Neuronal stem cell (in vitro differentiated cells): Measurements from ENCODE around the gene ELMO1.

Experiments
- DNase-seq: peaks from one replicate; pipeline ENCODE4 v3.0.0-alpha.2; 2013; ENCODE audit warnings: low spot score
- H2AFZ ChIP-seq: one replicate; pipeline ENCODE4 v1.6.1; 2013; ENCODE audit warnings: mild to moderate bottlenecking, low read length, inconsistent platforms
- H2AK5ac ChIP-seq: 2 replicates; pipeline ENCODE4 v1.6.1; 2013; ENCODE audit warnings: low read depth, mild to moderate bottlenecking, inconsistent platforms, low read length, moderate library complexity, mixed read lengths
- H2BK120ac ChIP-seq: 2 replicates; pipeline ENCODE4 v1.6.1; 2013; ENCODE audit warnings: low read depth, mild to moderate bottlenecking, inconsistent platforms, low read length, moderate library complexity, mixed read lengths
- H2BK12ac ChIP-seq: one replicate; pipeline ENCODE4 v1.6.1; 2013; ENCODE audit warnings: low read length, inconsistent platforms
- H2BK15ac ChIP-seq: 2 replicates; pipeline ENCODE4 v1.6.1; 2013; ENCODE audit warnings: mild to moderate bottlenecking, low read length, inconsistent platforms, mixed read lengths
- H2BK5ac ChIP-seq: one replicate; pipeline ENCODE4 v1.6.1; 2013; ENCODE audit warnings: inconsistent platforms, mild to moderate bottlenecking, low read length, moderate library complexity
- H3K14ac ChIP-seq: one replicate; pipeline ENCODE4 v1.6.1; 2013; ENCODE audit warnings: low read length, inconsistent platforms
- H3K18ac ChIP-seq: 2 replicates; pipeline ENCODE4 v1.6.1; 2013; ENCODE audit warnings: low read length, inconsistent platforms
- H3K23ac ChIP-seq: 2 replicates; pipeline ENCODE4 v1.6.1; 2013; ENCODE audit warnings: low read depth, mild to moderate bottlenecking, mixed read lengths, low read length, inconsistent platforms; ENCODE audit not compliant: poor library complexity
- H3K27ac ChIP-seq: replicated peaks from 3 replicates; pipeline ENCODE4 v1.5.1; 2013; ENCODE audit warnings: low read length, inconsistent platforms
- H3K27me3 ChIP-seq, 3 experiments: 2 replicates each; pipeline ENCODE4 v1.6.1; 2013; ENCODE audit warnings: low read length in 3 of 3, mild to moderate bottlenecking in 2 of 3, inconsistent platforms in 1 of 3, low read depth in 1 of 3, mixed read lengths in 1 of 3, moderate library complexity in 1 of 3; ENCODE audit not compliant: control insufficient read depth in 3 of 3, insufficient read depth in 3 of 3
- H3K36me3 ChIP-seq, 2 donors: replicated peaks in 1 of 2; 2 replicates each; pipeline ENCODE4 v1.6.1; 2013; ENCODE audit warnings: low read length in 2 of 2; ENCODE audit not compliant: control insufficient read depth in 2 of 2, insufficient read depth in 2 of 2
- H3K4ac ChIP-seq: 2 replicates; pipeline ENCODE4 v1.6.1; 2013; ENCODE audit warnings: inconsistent platforms, mild to moderate bottlenecking, low read length, moderate library complexity
- H3K4me1 ChIP-seq, 2 donors: 1 replicate in 1 of 2; 2 replicates in 1 of 2; pipeline ENCODE4 v1.6.1; 2013; ENCODE audit warnings: low read length in 2 of 2, low read depth in 1 of 2; ENCODE audit not compliant: control insufficient read depth in 2 of 2, insufficient read depth in 1 of 2
- H3K4me2 ChIP-seq: one replicate; pipeline ENCODE4 v1.6.1; 2013; ENCODE audit warnings: mild to moderate bottlenecking, low read length, inconsistent platforms; ENCODE audit not compliant: insufficient read depth, poor library complexity, severe bottlenecking
- H3K4me3 ChIP-seq, 2 donors: 2 replicates each; pipeline ENCODE4 v1.5.1; 2013; ENCODE audit warnings: low read length in 2 of 2, mild to moderate bottlenecking in 2 of 2, inconsistent platforms in 1 of 2, moderate library complexity in 1 of 2
- H3K79me1 ChIP-seq: one replicate; pipeline ENCODE4 v1.6.1; 2013; ENCODE audit warnings: low read depth, mild to moderate bottlenecking, inconsistent platforms, low read length, moderate library complexity
- H3K9ac ChIP-seq: one replicate; pipeline ENCODE4 v1.6.1; 2013; ENCODE audit warnings: mild to moderate bottlenecking, low read depth, low read length, inconsistent platforms; ENCODE audit not compliant: poor library complexity
- H3K9me3 ChIP-seq, 2 donors: replicated peaks in 1 of 2; 2 replicates each; pipeline versions ENCODE3 to v1.6.1; 2013; ENCODE audit warnings: low read length in 2 of 2, mild to moderate bottlenecking in 2 of 2, inconsistent platforms in 1 of 2, low read depth in 1 of 2, mixed read lengths in 1 of 2, moderate library complexity in 1 of 2; ENCODE audit not compliant: control insufficient read depth in 2 of 2, insufficient read depth in 1 of 2
- H4K8ac ChIP-seq: one replicate; pipeline ENCODE4 v1.6.1; 2013; ENCODE audit warnings: low read depth, mild to moderate bottlenecking, inconsistent platforms, low read length, moderate library complexity
- H4K91ac ChIP-seq: one replicate; pipeline ENCODE4 v1.6.1; 2013; ENCODE audit warnings: low read length, low read depth, mild to moderate bottlenecking, inconsistent platforms; ENCODE audit not compliant: poor library complexity
- WGBS, 2 donors: extraction: QIAGEN DNeasy Blood & Tissue Kit; methylation state at CpG; one replicate each; pipeline ENCODE4 v1.1.7; 2013; ENCODE audit warnings: missing lambda C conversion rate in 2 of 2, mixed read lengths in 1 of 2; ENCODE audit not compliant: insufficient read length in 2 of 2, insufficient replicate concordance in 1 of 2; ENCODE audit errors: extremely low coverage in 2 of 2; 5-methylcytosine and 5-hydroxymethylcytosine counted together

The ELMO1 gene

GRCh38 chr7:37105762-37106161 is 342.9 kb downstream of the ELMO1 start:
- H4K8ac ChIP-seq, result no peak overlapping the region
- no peak for DNase-seq
- H2AFZ ChIP-seq, result no peak overlapping the region
- no peak overlapping the region for H2BK5ac ChIP-seq
- no peak overlapping the region for H2BK120ac ChIP-seq
- H3K14ac ChIP-seq, result no peak overlapping the region
- WGBS, 2 donors, result no CpG with 5 or more reads among the region's 4 CpGs
- H2AK5ac ChIP-seq, result no peak overlapping the region
- no peak overlapping the region for H3K4ac ChIP-seq
- H3K27me3 ChIP-seq, result no peaks in the 10 kb centered on the region
- H3K36me3 ChIP-seq, result no peaks in the 10 kb centered on the region
- no peak overlapping the region for H3K18ac ChIP-seq
- no peak overlapping the region for H2BK15ac ChIP-seq
- no peak overlapping the region for H2BK12ac ChIP-seq
- H3K4me1 ChIP-seq, result peaks cover 11 to 23% of the 10 kb centered on the region in 2 donors
- H3K9me3 ChIP-seq, result no peaks in the 10 kb centered on the region
- no peak overlapping the region for H3K4me3 ChIP-seq
- H3K23ac ChIP-seq, result no peak overlapping the region
- H3K79me1 ChIP-seq, result no peaks in the 10 kb centered on the region
- H4K91ac ChIP-seq, result no peak overlapping the region
- H3K4me2 ChIP-seq, result no peak overlapping the region
- H3K27ac ChIP-seq, result no peak overlapping the region
- H3K9ac ChIP-seq, result no peak overlapping the region

- Histone ChIP-seq H2BK12ac (no peak overlapping the region), H2BK120ac (no peak overlapping the region), H3K23ac (no peak overlapping the region), H3K27ac (no peak overlapping the region), H2AK5ac (no peak overlapping the region), H2BK5ac (no peak overlapping the region), H3K4ac (no peak overlapping the region), H4K91ac (no peak overlapping the region), H3K79me1 (no peaks in the 10 kb centered on the region), H2AFZ (no peak overlapping the region), H3K9me3 (no peaks in the 10 kb centered on the region), H3K4me3 (no peak overlapping the region), H3K14ac (no peak overlapping the region), H3K4me1 (peaks cover 10 to 23% of the 10 kb centered on the region in 2 donors), H3K9ac (no peak overlapping the region), H2BK15ac (no peak overlapping the region), H4K8ac (no peak overlapping the region), H3K36me3 (no peaks in the 10 kb centered on the region), H3K27me3 (no peaks in the 10 kb centered on the region), H3K4me2 (no peak overlapping the region), H3K18ac (no peak overlapping the region)
- DNase-seq, result no peak
- WGBS, 2 donors, result no CpG with 5 or more reads among the region's 6 CpGs
Measured at GRCh38 chr7:37104822-37105518, 343.7 kb downstream of the ELMO1 start.

DNA sequence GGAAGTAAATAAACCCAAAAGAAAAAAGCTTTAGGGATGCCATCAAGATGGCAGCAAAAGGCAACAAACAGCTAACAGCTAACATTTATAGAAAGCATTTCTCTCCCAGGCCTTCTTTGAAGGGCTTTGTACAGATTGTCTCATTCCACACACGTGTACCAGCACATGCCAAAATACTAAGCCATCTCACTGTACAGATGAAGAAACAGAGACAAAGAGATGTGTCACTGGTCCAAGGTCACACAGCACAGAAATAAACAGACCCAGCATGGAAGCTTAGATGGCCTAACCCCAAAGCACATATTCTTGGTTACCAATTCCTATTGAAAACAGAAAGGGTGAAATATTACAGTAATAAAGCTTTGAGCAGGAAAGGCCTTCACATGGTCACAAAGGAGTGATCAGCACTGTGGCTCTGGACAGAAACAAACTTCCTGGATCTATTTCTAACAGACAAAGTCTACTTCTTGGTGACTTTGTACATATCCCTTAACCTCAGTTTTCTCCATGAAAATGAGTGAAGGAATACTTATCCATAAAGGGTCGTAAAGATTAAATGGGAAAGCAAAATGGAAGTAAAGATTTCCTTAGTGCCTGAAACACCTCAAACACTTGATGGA is 346.0 kb downstream of the ELMO1 start:
- WGBS, 2 donors, result no CpG with 5 or more reads among the region's 2 CpGs
- H3K23ac ChIP-seq, result no peak overlapping the region
- no peak overlapping the region for H2BK5ac ChIP-seq
- no peak overlapping the region for H2AK5ac ChIP-seq
- H3K14ac ChIP-seq, result no peak overlapping the region
- no peak overlapping the region for H4K91ac ChIP-seq
- H3K36me3 ChIP-seq, result no peaks in the 10 kb centered on the region
- no peaks in the 10 kb centered on the region for H3K27me3 ChIP-seq
- no peak overlapping the region for H3K4me2 ChIP-seq
- H4K8ac ChIP-seq, result no peak overlapping the region
- no peak overlapping the region for H3K4ac ChIP-seq
- H2BK120ac ChIP-seq, result no peak overlapping the region
- no peak for DNase-seq
- no peak overlapping the region for H2BK15ac ChIP-seq
- H2BK12ac ChIP-seq, result no peak overlapping the region
- H2AFZ ChIP-seq, result no peak overlapping the region
- H3K27ac ChIP-seq, result no peak overlapping the region
- no peaks in the 10 kb centered on the region for H3K9me3 ChIP-seq
- peaks cover 8 to 10% of the 10 kb centered on the region in 2 donors for H3K4me1 ChIP-seq
- no peaks in the 10 kb centered on the region for H3K79me1 ChIP-seq
- no peak overlapping the region for H3K4me3 ChIP-seq
- no peak overlapping the region for H3K9ac ChIP-seq
- H3K18ac ChIP-seq, result no peak overlapping the region

DNA sequence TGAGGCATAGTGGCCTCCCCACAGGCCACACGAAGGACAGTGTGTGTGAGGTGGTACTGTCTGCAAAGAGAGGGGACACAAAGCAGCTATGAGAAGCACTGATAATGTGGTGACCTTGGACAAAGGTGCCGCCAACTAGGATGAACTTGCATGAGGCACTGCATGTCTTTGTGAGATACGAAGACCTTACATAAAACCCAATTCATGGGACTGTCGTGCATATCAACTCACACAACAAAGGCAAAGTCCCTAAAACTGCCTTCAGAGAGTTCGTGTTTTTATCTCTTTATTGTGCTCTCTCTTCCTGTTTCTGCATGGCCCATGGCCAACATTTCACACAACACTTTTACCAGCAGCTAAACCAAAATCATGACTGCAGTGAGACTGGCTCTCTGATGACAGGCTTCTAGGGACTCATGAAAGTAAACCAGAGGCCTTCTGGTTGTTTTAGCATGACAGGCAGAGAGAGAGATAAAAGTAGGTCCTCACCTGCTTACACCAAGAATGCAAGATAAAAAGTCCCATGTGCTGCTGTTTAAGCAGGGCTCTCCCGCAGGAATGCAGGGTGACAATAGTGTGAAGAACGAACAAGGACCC is 347.8 kb downstream of the ELMO1 start:
- Histone ChIP-seq H3K14ac (no peak overlapping the region), H3K4me2 (no peak overlapping the region), H3K4ac (no peak overlapping the region), H3K9ac (no peak overlapping the region), H3K4me3 (no peak overlapping the region), H2BK5ac (no peak overlapping the region), H3K18ac (no peak overlapping the region), H3K23ac (no peak overlapping the region), H4K8ac (no peak overlapping the region), H3K79me1 (no peaks in the 10 kb centered on the region), H3K27ac (no peak overlapping the region), H2BK12ac (no peak overlapping the region), H3K9me3 (no peaks in the 10 kb centered on the region), H3K27me3 (no peaks in the 10 kb centered on the region), H3K4me1 (peaks cover 3 to 6% of the 10 kb centered on the region in 2 donors), H2AFZ (no peak overlapping the region), H4K91ac (no peak overlapping the region), H2BK15ac (peak overlapping the region; percentile 6), H2BK120ac (no peak overlapping the region), H2AK5ac (no peak overlapping the region), H3K36me3 (no peaks in the 10 kb centered on the region)
- DNase-seq, result no peak
- no CpG with 5 or more reads among the region's 7 CpGs for WGBS, 2 donors
